Psoas muscle (tissue), 8 donors: ENCODE data around the gene EDRF1. TPM values are rescaled to one million over a fixed set of nuclear protein-coding genes. Genes with fewer than 3 reads are reported as not detected.

Source experiments
- ATAC-seq, 4 donors: fragments of 200-7000 bp; cut with Tn5 transposase; one replicate each; pipeline ENCODE4 v1.9.1; 2020; ENCODE audit warnings: moderate library complexity in 3 of 4, mild to moderate bottlenecking in 2 of 4
- DNase-seq, 2 donors: peaks; one replicate each; pipeline ENCODE4 v3.0.0-alpha.2; 2020
- H3K27ac ChIP-seq: fragments of 200-600 bp; one replicate; pipeline ENCODE4 v1.8.0; 2022
- H3K27me3 ChIP-seq, 3 donors: fragments of 200-600 bp in 1 of 3; one replicate each; pipeline versions ENCODE4 v1.6.1 to v1.8.0; 2013 to 2022; ENCODE audit warnings: low read length in 2 of 3, mild to moderate bottlenecking in 2 of 3, moderate library complexity in 1 of 3; ENCODE audit not compliant: insufficient read depth in 3 of 3
- H3K36me3 ChIP-seq, 2 donors: fragments of 200-600 bp in 1 of 2; one replicate each; pipeline versions ENCODE4 v1.6.1 to v1.8.0; 2013 to 2022; ENCODE audit warnings: low read depth in 1 of 2, mild to moderate bottlenecking in 1 of 2, moderate library complexity in 1 of 2; ENCODE audit not compliant: insufficient read depth in 1 of 2
- H3K4me1 ChIP-seq: fragments of 200-600 bp; one replicate; pipeline ENCODE4 v1.8.0; 2022
- H3K4me3 ChIP-seq: fragments of 200-600 bp; one replicate; pipeline ENCODE4 v1.8.0; 2022; ENCODE audit warnings: mild to moderate bottlenecking
- H3K9me3 ChIP-seq: fragments of 200-600 bp; one replicate; pipeline ENCODE4 v1.8.0; 2022
- CTCF ChIP-seq: fragments of 200-600 bp; IDR thresholded peaks from one replicate; pipeline ENCODE4 v1.8.0; 2022; ENCODE audit warnings: antibody characterized with exemption
- WGBS, 3 donors: extraction: QIAGEN DNeasy Blood & Tissue Kit; methylation state at CpG; one replicate each; pipeline versions ENCODE4 v1.1.6 to v1.1.7; 2013; 5-methylcytosine and 5-hydroxymethylcytosine counted together
- intact Hi-C, 2 donors: fragments of 100-400 bp; cut with DNase I; formaldehyde crosslinking; loops; one replicate each; pipeline versions ENCODE4 v1.11.0 to v1.14.2; 2022
- polyA plus RNA-seq, 3 donors: library from polyadenylated mRNA; stranded (reverse); fragments of 200-250 nt; gene quantifications; one replicate each; pipeline ENCODE4 v1.2.3, GENCODE V29; 2013
- total RNA-seq, 4 donors: library from RNA; stranded (reverse); fragmentation: NEBNext Ultra II Directional in 2 of 4; extraction: Animal tissue kit (Norgen Biotek cat#: 25700) in 2 of 4; gene quantifications; one replicate each; pipeline versions ENCODE4 v1.2.1 to v1.2.4, GENCODE V29; 2021 to 2023
- donor health status: healthy with polysubstance abuse.
- donor health status: DM: no; HTN: no; CAD: no; lungs with moderate emphysema.
- donor health status: Bipolar disorder and iron deficiency.
- donor health status: healthy.
- donor health status: DM: yes; HTN: yes; CAD: no.
- donor health status: DM: no; HTN: no; CAD: no.
- donor health status: DM: no; HTN: no; CAD: no.
- donor health status: DM: yes; HTN: yes; CAD: no.

EDRF1 gene
- total and polyA plus RNA-seq, 7 donors, result 7.6 to 17.7 (median 11.5) TPM

GRCh38 chr10:125683063-125683462 is 36.4 kb upstream of the EDRF1 start, which contains the start of gene TEX36:
TEX36 (minus strand) TSS chr10:125683163; CDS start chr10:125682989, 174 bp downstream.
- no peaks in the 10 kb centered on the region for H3K4me1 ChIP-seq
- TF ChIP-seq CTCF, result no peak
- H3K36me3 ChIP-seq, result no peaks in the 10 kb centered on the region
- H3K27ac ChIP-seq, result no peak within 1 kb of the TSS
- H3K27me3 ChIP-seq, result peaks cover 0 to 13% (median 5%) of the 10 kb centered on the region in 3 donors
- ATAC-seq (no peak), DNase-seq (no peak)
- WGBS, 3 donors, result 62 to 72% (median 67%) methylated on average over 3 of the region's 3 CpGs
- no peak within 1 kb of the TSS for H3K4me3 ChIP-seq
- intact Hi-C loops, result no loop called here
- H3K9me3 ChIP-seq, result peaks cover under 1% of the 10 kb centered on the region

GRCh38 chr10:125683821-125684220 is 35.7 kb upstream of the EDRF1 start:
- Histone ChIP-seq H3K36me3 (no peaks in the 10 kb centered on the region), H3K4me1 (no peaks in the 10 kb centered on the region), H3K27ac (no peak overlapping the region), H3K4me3 (no peak overlapping the region), H3K9me3 (no peaks in the 10 kb centered on the region), H3K27me3 (peaks cover 0 to 13% (median 5%) of the 10 kb centered on the region in 3 donors)
- intact Hi-C loops, result no loop called here
- DNase-seq, result no peak
- no peak for TF ChIP-seq CTCF
- WGBS, 3 donors, result 28 to 45% (median 37%) methylated on average over 7 of the region's 7 CpGs
- ATAC-seq, result no peak

GRCh38 chr10:125684581-125684980 is 34.9 kb upstream of the EDRF1 start:
- H3K27ac ChIP-seq, result no peak overlapping the region
- H3K36me3 ChIP-seq, result no peaks in the 10 kb centered on the region
- intact Hi-C loops, result no loop called here
- no peaks in the 10 kb centered on the region for H3K4me1 ChIP-seq
- no peak for TF ChIP-seq CTCF
- WGBS, 3 donors, result 19 to 24% (median 24%) methylated on average over 5 of the region's 5 CpGs
- DNase-seq (no peak), ATAC-seq (no peak)
- peaks cover 0 to 12% (median 7%) of the 10 kb centered on the region in 3 donors for H3K27me3 ChIP-seq
- no peaks in the 10 kb centered on the region for H3K9me3 ChIP-seq
- no peak overlapping the region for H3K4me3 ChIP-seq

GRCh38 chr10:125687507-125688185 is 31.9 kb upstream of the EDRF1 start:
- no peak for TF ChIP-seq CTCF
- no peaks in the 10 kb centered on the region for H3K4me1 ChIP-seq
- 74 to 77% (median 74%) methylated on average over 3 of the region's 3 CpGs for WGBS, 3 donors
- H3K36me3 ChIP-seq, result no peaks in the 10 kb centered on the region
- intact Hi-C loops, result no loop called here
- no peak for DNase-seq
- no peak overlapping the region for H3K27ac ChIP-seq
- no peaks in the 10 kb centered on the region for H3K9me3 ChIP-seq
- no peak for ATAC-seq
- H3K4me3 ChIP-seq, result no peak overlapping the region
- H3K27me3 ChIP-seq, result peaks cover 0 to 4% (median under 1%) of the 10 kb centered on the region in 3 donors
